Mammary epithelial cell (primary cell): Measurements from ENCODE around the gene MEIKIN.

Experiments
- CTCF ChIP-seq, 2 donors: IDR thresholded peaks in 1 of 2; conservative IDR thresholded peaks in 1 of 2; 2 replicates each; pipeline ENCODE4 v1.5.1; 2011 to 2012; ENCODE audit warnings: inconsistent platforms in 2 of 2, low read length in 2 of 2, mild to moderate bottlenecking in 2 of 2, control low read depth in 1 of 2, low read depth in 1 of 2; ENCODE audit not compliant: insufficient read depth in 1 of 2; ENCODE audit errors: extremely low read depth in 1 of 2
- EZH2 ChIP-seq: IDR thresholded peaks from 2 replicates; pipeline ENCODE4 v1.6.1; 2012; ENCODE audit warnings: low read length, inconsistent platforms, borderline replicate concordance

GRCh38 chr5:131767891-131768290 lies 177.6 kb downstream of the MEIKIN start:
- no peak for TF ChIP-seq EZH2
- TF ChIP-seq CTCF (conservative IDR thresholded peaks at IDR 0.05 in 1 of 2, IDR thresholded peaks at IDR 0.05 in 1 of 2; ENCODE audit: extremely low read depth in 1 of 2, insufficient read depth in 1 of 2, low read depth in 1 of 2, low read length in 2 of 2), result no peak
